GM21529 (cell line): ENCODE measurements around the gene CLEC2D.
"Not testable (repeated sequence)": the region's sequence is repeated elsewhere in the genome, so short reads cannot be mapped to it uniquely, and the experiment has no call there.

Experiments
- ATAC-seq: cut with Tn5 transposase; IDR thresholded peaks from one replicate; pipeline ENCODE4 v1.9.1; 2021; ENCODE audit not compliant: unreplicated experiment

Gene CLEC2D

DNA sequence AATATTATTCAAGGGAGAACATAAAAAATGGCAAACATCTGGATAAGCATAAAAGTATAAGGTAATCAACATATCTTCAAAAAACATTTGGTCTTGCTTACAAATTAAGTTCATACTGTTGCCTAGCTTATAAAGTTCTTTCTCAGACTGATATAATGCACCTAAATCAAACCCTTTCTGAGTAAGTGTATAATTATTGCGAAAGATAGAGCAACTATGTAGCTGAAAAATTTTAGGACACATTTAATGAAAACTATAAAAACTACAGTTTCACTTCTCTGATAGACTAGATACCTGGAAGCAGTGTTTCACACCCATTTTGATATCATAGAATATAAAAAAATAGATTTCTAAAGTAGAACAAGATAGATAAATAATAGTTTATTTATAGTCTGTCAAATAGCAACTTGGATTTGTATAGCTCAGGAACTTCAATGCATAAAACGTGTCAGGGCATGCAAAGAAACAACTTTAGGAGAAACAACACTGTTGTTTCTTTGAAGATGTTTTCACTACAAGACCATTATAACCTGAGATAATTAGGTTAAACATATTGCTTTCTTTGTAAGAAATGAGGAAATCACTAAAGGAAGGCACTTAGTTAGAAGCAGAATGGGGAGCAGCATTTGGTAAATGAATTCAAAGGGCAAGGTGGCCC lies 55.8 kb downstream of the CLEC2D start:
- ATAC-seq: no peak

DNA sequence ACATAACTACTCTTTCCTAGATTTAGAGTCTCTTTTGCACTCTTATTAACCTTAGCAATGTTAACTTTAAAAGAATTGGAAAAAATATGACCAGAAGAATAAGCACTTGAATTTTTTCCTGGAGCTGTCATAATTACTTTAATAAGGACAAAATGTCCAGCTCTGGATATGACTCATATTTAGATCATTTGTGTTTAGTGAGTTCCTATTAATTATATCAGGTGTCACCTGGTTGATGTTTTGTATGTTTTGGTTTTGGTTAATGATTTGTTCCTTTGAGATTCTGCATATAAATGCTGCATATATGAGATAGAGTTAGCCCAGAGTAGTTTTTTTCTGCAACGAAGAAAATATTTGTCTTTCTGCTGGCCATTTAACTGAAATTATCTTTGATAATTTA lies 58.3 kb downstream of the CLEC2D start:
- no peak for ATAC-seq

DNA sequence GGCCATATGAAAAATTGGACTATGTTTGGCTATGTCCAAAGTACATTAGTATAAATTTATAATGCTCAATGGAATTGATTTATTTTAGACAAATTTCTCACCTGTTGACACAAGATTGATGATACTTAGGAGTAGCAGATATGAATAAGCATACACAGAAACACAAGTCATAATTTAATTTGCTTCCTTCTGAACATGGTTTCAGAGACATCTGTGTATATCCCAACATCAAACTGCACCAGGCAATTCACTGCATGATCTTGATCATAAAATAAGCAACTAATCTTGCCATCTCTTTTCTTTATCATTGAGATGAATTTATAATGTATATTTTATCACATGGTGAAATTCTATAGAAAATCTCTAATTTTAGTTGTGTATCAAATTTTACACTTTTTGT lies 59.6 kb downstream of the CLEC2D start:
- no peak for ATAC-seq

DNA sequence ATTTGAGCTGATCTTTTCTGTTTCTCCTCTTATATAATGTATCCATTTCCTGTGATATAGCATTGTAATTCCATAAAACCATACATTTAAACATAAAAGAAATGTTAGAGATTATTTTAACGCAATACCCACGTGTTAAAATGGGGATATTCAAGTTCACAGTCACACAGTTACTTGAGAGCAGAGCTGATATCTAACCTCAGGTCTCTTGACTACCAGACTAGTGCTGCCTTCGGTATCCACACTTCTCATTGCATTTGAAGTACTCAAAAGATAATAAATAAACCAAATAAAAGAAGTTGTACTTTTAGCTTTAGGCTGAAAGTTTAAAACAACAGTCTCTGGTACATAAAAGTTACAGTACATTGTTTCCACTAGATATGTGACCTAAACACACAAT lies 60.5 kb downstream of the CLEC2D start:
- ATAC-seq: no peak

DNA sequence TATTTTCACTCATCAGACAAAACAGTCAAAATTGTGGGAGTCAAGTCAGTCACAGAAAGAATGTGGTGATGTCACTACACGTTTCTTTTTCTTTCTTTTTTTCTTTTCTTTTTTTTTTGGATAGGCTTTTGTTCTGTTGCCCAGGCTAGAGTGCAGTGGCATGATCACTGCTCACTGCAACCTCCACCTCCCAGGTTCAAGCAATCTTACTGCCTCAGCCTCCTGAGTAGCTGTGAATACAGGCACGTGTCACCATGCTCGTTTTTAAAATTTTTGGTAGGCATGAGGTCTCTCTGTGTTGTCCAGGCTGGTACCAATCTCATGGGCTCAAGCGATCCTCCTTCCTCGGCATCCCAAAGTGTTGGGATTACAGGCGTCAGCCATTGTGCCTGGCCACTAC lies 61.1 kb downstream of the CLEC2D start:
- ATAC-seq: no peak

DNA sequence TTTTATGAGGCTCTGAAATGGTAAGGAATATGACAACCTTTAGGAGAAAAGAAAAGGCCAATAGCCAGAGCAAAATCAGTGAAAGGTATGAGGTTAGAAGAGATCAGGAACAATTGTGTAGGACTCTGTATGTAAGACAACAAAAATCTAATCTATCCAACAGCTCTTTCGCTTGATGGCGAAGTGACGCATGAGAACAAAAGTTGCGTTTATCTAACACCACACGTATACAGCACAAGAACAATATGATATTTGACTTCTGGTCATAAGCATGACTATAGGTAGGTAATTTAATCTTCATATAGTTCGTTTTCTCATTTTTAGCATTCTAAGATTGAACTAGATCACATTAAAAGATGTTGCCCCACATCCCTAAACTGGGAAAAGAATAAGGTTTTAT lies 61.9 kb downstream of the CLEC2D start:
- ATAC-seq: no peak

DNA sequence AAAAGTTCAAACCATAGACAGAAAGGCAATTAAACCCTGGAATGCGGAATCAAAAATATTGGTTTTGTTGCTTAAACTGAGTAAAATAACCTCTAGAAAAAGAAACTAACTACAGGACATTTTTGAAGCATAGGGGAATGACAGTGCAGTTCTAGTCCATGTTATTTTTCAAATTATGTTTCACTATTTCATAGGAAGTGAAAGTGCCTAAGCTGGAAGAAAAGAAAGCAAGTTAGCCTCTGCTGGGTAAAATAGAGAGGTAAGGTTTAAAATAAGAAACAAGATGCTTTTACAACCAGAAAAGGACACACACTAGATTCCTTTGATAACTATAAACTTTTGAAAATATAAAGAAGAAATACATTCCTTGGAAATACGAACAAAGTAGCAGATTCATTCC lies 62.3 kb downstream of the CLEC2D start:
- peak; percentile 49 for ATAC-seq

DNA sequence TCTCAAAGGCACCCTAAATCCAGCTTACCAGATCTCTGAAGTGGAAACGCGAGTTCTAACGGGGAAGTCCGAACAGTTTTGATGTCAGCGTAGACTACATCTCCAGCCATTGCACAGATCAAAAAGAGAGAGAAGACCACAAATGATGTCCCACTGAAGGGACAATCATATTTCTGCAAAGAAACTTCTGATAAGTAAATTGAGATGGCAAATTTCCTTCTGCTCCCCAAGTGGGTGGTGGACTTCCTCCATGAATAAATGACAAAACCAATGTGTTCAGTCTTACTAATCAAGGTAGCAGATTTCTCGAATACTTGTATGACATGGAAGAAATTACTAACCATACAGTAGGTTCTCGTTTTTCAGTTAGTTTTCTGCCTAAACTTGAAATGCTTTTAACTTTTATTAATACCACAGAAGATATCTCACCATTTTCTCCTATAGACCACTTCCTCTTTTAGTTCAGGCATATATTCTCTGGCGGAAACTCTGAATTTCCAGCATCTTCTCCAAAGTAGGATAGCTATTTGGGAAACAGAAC lies 63.5 kb downstream of the CLEC2D start, which contains the start of gene CLECL1:
Gene CLECL1, minus strand, starts transcription at position 177 of the 541 bp plus-strand sequence.
- ATAC-seq: peak; percentile 40

DNA sequence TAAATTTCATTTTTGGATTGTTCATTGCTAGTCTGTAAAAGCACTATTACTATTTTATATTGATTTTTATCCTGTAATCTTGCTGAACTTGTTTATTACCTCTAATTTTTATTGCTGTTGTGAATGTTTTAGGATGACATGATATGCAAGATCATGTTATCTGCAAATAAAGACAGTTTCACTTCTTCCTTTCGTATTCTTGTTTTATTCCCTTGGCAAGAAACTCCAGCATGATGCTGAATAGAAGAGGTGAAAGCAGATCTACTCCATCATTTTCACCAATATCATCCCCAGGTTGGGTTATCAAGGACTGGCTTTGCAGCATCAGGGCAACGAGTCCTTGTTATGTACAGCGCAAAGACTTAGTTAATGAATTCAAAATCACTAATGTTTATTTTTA lies 66.1 kb downstream of the CLEC2D start:
- no peak for ATAC-seq

DNA sequence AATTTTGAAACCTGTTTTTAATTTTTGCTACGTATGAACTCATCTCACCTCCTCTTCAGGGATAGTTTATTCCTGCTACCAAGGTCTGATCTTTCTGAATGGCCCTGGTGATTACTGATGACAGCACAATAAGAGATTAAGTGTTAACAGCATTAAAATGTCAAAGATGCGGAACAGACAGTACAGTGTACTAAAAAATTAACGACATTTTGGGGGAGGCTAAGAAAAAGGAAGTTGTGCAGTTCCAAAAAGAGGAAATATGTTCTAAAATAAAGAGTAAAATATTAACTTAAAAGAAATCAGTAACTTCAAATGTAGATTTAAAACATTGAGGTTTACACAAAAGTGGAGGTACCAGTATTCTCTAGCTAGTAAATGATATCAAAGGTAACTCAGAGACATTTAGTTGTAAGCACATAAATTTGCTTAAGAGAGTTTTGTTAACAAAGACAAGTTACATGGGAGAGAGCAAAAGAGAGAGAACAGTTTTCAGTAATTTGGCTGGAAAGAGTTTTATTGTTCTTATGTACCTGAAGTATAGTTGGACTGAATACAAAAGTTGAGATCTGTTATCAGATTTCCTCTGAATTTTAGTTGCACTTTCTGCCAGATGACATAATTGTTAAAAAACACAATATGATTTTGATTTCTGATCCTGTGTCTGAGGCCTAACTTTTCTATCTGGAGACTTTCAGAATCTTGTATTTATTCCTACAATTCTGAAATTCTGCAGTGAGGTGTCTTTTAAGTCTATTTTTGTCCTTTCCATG lies 67.6 kb downstream of the CLEC2D start:
- ATAC-seq: no peak

DNA sequence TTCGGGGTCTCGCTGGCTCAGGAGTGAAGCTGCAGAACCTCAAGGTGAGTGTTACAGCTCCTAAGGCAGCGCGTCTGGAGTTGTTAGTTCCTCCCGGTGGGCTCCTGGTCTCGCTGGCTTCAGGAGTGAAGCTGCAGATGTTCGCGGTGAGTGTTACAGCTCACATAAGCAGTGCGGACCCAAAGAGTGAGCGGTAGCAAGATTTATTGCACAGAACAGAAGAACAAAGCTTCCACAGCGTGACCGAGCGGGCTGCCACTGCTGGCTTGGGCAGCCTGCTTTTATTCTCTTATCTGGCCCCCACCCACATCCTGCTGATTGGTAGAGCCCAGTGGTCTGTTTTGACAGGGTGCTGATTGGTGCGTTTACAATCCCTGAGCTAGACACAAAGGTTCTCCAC lies 69.4 kb downstream of the CLEC2D start:
- ATAC-seq: not testable (repeated sequence)

DNA sequence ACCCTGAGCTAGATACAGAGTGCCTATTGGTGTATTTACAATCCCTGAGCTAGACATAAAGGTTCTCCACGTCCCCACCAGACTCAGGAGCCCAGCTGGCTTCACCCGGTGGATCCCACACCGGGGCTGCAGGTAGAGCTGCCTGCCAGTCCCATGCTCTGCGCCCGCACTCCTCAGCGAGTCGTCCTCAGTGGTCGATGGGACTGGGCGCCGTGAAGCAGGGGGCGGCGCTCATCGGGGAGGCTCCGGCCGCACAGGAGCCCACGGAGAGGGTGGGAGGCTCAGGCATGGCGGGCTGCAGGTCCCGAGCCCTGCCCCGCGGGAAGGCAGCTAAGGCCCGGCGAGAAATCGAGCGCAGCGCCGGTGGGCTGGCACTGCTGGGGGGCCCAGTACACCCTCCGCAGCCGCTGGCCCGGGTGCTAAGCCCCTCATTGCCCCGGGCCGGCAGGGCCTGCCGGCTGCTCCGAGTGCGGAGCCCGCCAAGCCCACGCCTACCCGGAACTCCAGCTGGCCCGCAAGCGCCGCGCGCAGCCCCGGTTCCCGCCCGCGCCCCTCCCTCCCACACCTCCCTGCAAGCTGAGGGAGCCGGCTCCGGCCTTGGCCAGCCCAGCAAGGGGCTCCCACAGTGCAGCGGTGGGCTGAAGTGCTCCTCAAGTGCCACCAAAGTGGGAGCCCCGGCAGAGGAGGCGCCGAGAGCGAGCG lies 70.0 kb downstream of the CLEC2D start:
- not testable (repeated sequence) for ATAC-seq

DNA sequence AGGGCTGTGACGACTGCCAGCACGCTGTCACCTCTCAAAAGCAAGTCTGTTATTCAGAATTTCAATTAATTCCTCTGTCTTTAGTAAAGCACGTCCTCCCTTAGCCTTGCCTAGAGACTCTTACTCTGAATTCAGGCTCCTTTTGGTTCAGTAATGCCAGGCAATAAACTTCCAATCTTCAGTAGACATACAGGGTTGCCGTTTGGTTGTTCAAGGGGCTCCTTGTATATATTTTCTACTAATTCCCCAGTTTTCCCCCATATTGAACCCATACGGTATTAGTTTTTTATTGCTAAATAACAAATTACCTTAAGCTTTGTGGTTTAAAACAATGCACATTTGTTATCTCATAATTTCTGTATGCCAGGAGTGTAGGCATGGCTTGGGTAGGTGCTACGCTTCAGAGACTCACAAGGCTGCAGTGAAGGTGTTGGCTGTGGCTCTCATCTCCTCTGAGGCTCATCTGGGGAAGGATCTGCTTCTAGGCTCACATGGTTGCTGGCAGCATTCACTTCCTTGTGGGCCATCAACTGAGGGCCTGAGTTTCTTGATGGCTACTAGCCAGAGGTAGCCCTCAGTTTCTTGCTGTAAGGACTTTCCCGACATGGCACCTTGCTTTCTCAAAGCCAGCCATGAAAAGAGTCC lies 70.7 kb downstream of the CLEC2D start:
- no peak for ATAC-seq

DNA sequence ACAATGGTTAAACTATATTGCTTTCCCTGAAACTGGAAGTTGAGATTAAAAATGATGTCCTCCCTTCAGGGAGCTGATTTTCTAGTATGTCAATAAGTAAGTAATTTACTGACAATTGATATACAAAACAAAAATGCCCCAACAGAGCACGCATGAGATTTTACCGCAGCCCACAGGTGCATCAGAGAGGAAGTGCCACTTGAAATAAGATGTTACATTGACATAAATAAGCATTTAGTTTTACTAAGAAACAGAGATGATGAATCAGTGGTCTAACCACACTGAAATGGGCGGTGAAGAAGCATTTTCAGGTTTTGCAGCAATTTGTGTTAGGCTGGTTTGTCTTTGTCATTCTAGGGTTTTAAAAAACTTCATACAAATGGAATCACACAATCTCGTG lies 72.2 kb downstream of the CLEC2D start:
- ATAC-seq: peak; percentile 77

DNA sequence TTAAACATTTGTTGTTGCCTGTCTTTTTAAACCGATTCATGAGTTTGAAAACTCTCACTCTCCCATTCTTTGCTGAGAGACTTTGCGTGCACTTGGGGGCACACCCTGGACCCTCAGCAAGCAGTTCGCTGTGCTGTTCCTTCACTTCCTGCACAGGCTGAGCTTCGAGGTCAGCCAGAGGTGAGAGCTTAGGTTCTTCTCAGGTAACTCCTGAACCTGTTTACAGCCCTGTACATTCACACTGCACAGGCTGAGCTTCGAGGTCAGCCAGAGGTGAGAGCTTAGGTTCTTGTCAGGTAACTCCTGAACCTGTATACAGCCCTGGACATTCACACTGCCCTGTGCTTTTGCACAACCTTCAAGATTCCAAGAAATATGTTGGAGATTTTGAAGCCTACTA lies 73.1 kb downstream of the CLEC2D start:
- peak; percentile 42 for ATAC-seq

DNA sequence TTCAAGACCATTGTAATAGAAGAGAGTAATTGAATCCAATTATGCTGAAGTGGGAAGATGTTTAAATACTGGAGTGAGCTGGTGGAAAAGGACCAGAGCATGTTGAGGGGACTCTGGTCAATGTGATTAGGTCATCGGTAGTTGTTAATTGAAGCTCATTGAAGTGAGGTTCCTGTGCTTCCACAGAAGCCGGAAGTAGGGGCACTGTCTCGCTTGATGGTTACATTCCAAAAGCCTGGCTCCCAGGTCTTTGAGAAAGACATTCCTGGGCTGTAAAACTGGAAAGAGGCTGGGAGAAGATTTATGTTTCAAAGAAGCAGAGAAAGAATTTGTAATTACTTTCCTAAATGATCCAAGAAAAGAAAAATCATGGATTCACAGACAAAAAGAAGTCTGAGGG lies 75.7 kb downstream of the CLEC2D start:
- no peak for ATAC-seq
